GM21360 (cell line): Measurements from ENCODE around the gene KCTD7.
"Not testable (repeated sequence)": the region's sequence is repeated elsewhere in the genome, so short reads cannot be mapped to it uniquely, and the experiment has no call there.

Experiments used
- ATAC-seq: cut with Tn5 transposase; IDR thresholded peaks from one replicate; pipeline ENCODE4 v1.9.1; 2021; ENCODE audit warnings: mild to moderate bottlenecking, moderate library complexity; ENCODE audit not compliant: unreplicated experiment

The KCTD7 gene

GRCh38 chr7:66615699-66616098 lies 13.0 kb upstream of the KCTD7 start:
- no peak for ATAC-seq

GRCh38 chr7:66617295-66617694 lies 11.4 kb upstream of the KCTD7 start:
- ATAC-seq: no peak

- not testable (repeated sequence) for ATAC-seq
Observed at GRCh38 chr7:66619341-66619948, 9.2 kb upstream of the KCTD7 start.

- no peak for ATAC-seq
Observed at GRCh38 chr7:66626331-66626934, 2.2 kb upstream of the KCTD7 start.

GRCh38 chr7:66627151-66627681 lies 1.5 kb upstream of the KCTD7 start:
- ATAC-seq: no peak

- ATAC-seq: peak; percentile 2
Observed at GRCh38 chr7:66627881-66628360, 760 bp upstream of the KCTD7 start.

- peak; percentile 0 for ATAC-seq
Observed at GRCh38 chr7:66629222-66630062, 761 bp downstream of the KCTD7 start.

GRCh38 chr7:66630531-66630930 lies 1.9 kb downstream of the KCTD7 start:
- ATAC-seq: no peak

- no peak for ATAC-seq
Observed at GRCh38 chr7:66631471-66631870, 2.8 kb downstream of the KCTD7 start.

GRCh38 chr7:66634816-66635215 lies 6.1 kb downstream of the KCTD7 start:
- no peak for ATAC-seq

- peak; percentile 14 for ATAC-seq
Observed at GRCh38 chr7:66635322-66635981, 6.8 kb downstream of the KCTD7 start.

GRCh38 chr7:66635982-66636546 lies 7.4 kb downstream of the KCTD7 start:
- ATAC-seq: peak; percentile 40

GRCh38 chr7:66638309-66639099 lies 9.8 kb downstream of the KCTD7 start:
- ATAC-seq: no peak

- ATAC-seq: no peak
Observed at GRCh38 chr7:66639773-66640172, 11.1 kb downstream of the KCTD7 start.

GRCh38 chr7:66640802-66641525 lies 12.3 kb downstream of the KCTD7 start:
- no peak for ATAC-seq

- ATAC-seq: no peak
Observed at GRCh38 chr7:66641526-66641871, 12.8 kb downstream of the KCTD7 start.

GRCh38 chr7:66642186-66642585 lies 13.5 kb downstream of the KCTD7 start:
- no peak for ATAC-seq

- no peak for ATAC-seq
Observed at GRCh38 chr7:66642932-66643331, 14.3 kb downstream of the KCTD7 start.

- no peak for ATAC-seq
Observed at GRCh38 chr7:66643395-66643794, 14.7 kb downstream of the KCTD7 start.
